Measurements from ENCODE around the gene BARD1.

DNA sequence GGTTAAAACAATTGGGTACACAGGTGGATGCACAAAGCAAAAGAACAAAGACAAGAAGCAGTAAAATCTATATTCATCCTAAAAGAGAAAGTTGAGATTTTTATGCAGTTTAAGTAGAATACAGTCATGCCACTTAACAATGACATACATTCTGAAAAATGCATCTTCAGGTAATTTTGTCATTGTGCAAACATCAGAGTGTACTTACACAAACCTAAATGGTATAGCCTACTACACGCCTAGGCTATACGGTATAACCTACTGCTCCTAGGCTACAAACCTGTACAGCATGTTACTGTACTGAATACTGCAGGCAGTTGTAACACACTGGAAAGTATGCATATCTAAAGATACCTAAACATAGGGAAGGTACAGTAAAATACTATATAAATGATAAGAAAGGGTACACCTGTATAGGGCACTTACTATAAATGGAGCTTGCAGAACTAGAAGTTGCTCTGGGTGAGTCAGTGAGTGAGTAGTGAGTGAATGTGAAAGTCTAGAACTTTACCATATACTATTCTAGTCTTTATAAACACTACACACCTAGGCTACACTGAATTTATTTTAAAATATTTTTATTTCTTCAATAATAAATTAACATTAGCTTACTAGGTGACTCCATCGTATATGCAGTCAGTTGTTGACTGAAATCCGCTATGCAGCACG lies 132.9 kb downstream of the BARD1 start:
- no peak for TF ChIP-seq ZFP3 (CRISPR knock-in tag; IDR thresholded peaks at IDR 0.05)
- TF ChIP-seq, protein P1, sequence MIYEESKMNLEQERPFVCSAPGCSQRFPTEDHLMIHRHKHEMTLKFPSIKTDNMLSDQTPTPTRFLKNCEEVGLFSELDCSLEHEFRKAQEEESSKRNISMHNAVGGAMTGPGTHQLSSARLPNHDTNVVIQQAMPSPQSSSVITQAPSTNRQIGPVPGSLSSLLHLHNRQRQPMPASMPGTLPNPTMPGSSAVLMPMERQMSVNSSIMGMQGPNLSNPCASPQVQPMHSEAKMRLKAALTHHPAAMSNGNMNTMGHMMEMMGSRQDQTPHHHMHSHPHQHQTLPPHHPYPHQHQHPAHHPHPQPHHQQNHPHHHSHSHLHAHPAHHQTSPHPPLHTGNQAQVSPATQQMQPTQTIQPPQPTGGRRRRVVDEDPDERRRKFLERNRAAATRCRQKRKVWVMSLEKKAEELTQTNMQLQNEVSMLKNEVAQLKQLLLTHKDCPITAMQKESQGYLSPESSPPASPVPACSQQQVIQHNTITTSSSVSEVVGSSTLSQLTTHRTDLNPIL (CRISPR knock-in tag; IDR thresholded peaks at IDR 0.05; ENCODE audit: low read depth): no peak
